Hepatocyte (in vitro differentiated cells): Measurements from ENCODE around the gene KERA. TPM values are rescaled to one million over a fixed set of nuclear protein-coding genes. Genes with fewer than 3 reads are reported as not detected.

Source experiments
- DNase-seq: peaks from one replicate; pipeline ENCODE4 v3.0.0-alpha.2; 2016; ENCODE audit warnings: low spot score
- H2AFZ ChIP-seq: fragments of 200-600 bp; sonication (generic); 2 replicates; pipeline ENCODE4 v1.6.0; 2016; ENCODE audit warnings: antibody characterized with exemption, mild to moderate bottlenecking
- H3K27ac ChIP-seq: fragments of 200-600 bp; sonication (generic); 2 replicates; pipeline ENCODE4 v1.5.1; 2016; ENCODE audit warnings: mild to moderate bottlenecking
- H3K27me3 ChIP-seq: fragments of 200-600 bp; sonication (generic); 2 replicates; pipeline ENCODE4 v1.6.1; 2016
- H3K36me3 ChIP-seq: fragments of 200-600 bp; sonication (generic); replicated peaks from 2 replicates; pipeline ENCODE4 v1.5.1; 2016; ENCODE audit warnings: low read depth; ENCODE audit not compliant: insufficient read depth
- H3K4me1 ChIP-seq: fragments of 200-600 bp; sonication (generic); 2 replicates; pipeline ENCODE4 v1.5.1; 2016; ENCODE audit warnings: mild to moderate bottlenecking, moderate library complexity; ENCODE audit not compliant: insufficient read depth
- H3K4me2 ChIP-seq: fragments of 200-600 bp; sonication (generic); 2 replicates; pipeline ENCODE4 v1.6.0; 2016
- H3K4me3 ChIP-seq: fragments of 200-600 bp; sonication (generic); 2 replicates; pipeline ENCODE4 v1.5.1; 2016; ENCODE audit warnings: mild to moderate bottlenecking
- H3K79me2 ChIP-seq: fragments of 200-600 bp; sonication (generic); 2 replicates; pipeline ENCODE4 v1.6.0; 2017; ENCODE audit warnings: mild to moderate bottlenecking
- H3K9me2 ChIP-seq: fragments of 200-600 bp; sonication (generic); replicated peaks from 2 replicates; pipeline ENCODE4 v1.6.0; 2017; ENCODE audit warnings: mild to moderate bottlenecking; ENCODE audit not compliant: insufficient read depth
- H3K9me3 ChIP-seq: fragments of 200-600 bp; sonication (generic); 2 replicates; pipeline ENCODE4 v1.5.1; 2016; ENCODE audit warnings: low read depth, mild to moderate bottlenecking
- H4K20me1 ChIP-seq: fragments of 200-600 bp; sonication (generic); 2 replicates; pipeline ENCODE4 v1.6.0; 2016; ENCODE audit warnings: mild to moderate bottlenecking; ENCODE audit not compliant: insufficient read depth, poor library complexity, severe bottlenecking
- EZH2 ChIP-seq: fragments of 200-600 bp; sonication (generic); IDR thresholded peaks from 2 replicates; pipeline ENCODE4 v1.6.1; 2016; ENCODE audit warnings: antibody characterized with exemption, mild to moderate bottlenecking, borderline replicate concordance
- EZH2phosphoT487 ChIP-seq: fragments of 200-600 bp; sonication (generic); IDR thresholded peaks from one replicate; pipeline ENCODE4 v1.6.1; 2018; ENCODE audit warnings: antibody characterized with exemption, mild to moderate bottlenecking, low read depth, moderate library complexity; ENCODE audit not compliant: unreplicated experiment, severe bottlenecking
- WGBS: methylation state at CpG from one replicate; pipeline ENCODE4 v1.1.6; 2016; ENCODE audit warnings: low lambda C conversion rate; ENCODE audit errors: missing lambda C conversion rate; 5-methylcytosine and 5-hydroxymethylcytosine counted together
- polyA plus RNA-seq: library from polyadenylated mRNA; unstranded; fragments of >200 nt; fragmentation: Nextera tagmentation; extraction: Ambion mirVana; gene quantifications from 2 replicates; pipeline ENCODE4 v1.2.1, GENCODE V29; 2016
- total RNA-seq: library from RNA; depleted of rRNA; stranded (reverse); fragments of >200 nt; gene quantifications from 2 replicates; pipeline ENCODE4 v1.2.3, GENCODE V29; 2014
- TF ChIP-seq, protein P1 (sequence below): fragments of 200-600 bp; sonication (generic); IDR thresholded peaks from 2 replicates; pipeline ENCODE4 v1.5.1; 2016; ENCODE audit warnings: antibody characterized with exemption, mild to moderate bottlenecking; ENCODE audit not compliant: poor library complexity

The KERA gene
- total and polyA plus RNA-seq, 2 experiments from 2014 or later = 0.10 to 0.97 TPM

DNA sequence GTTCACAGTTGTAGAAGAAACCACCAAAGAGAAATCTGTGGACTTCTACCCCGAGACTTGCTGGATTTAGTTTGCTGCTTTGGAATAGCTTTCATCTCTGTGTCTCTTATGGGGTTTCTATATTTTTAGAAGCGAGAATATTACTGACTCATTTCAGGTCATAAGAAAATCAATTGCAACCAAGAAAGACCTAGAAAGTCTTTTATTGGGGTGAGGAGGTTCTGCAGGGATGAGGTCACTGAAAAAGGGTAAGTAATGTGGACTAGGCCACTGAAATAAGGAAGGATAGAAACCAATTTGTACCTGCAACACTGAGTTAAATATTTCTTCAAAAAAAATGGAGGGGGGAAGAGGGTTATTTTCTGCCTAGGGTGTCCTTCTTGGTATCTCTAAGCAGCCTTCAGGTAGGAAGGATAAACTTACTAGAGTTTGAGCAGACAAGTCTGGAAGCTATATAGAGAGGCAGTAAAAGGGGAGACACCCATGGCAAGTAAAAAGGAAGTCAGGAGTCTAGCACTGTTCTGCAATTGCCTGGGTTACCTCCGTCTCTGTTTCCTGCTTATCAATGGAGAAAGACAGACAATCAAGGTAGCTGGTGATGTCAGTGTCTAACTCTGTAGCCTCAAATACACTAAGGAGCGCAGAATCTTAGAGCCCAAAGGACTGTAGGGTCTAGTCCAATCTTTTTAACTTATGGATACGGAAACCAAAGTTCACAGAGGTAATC lies 19.6 kb upstream of the KERA start:
- 87% methylated on average over 5 of the region's 5 CpGs for WGBS
- no peak for DNase-seq
- H3K9me3 ChIP-seq = no peaks in the 10 kb centered on the region
- no peak for TF ChIP-seq EZH2
- no peak for TF ChIP-seq EZH2phosphoT487
- TF ChIP-seq, protein P1, sequence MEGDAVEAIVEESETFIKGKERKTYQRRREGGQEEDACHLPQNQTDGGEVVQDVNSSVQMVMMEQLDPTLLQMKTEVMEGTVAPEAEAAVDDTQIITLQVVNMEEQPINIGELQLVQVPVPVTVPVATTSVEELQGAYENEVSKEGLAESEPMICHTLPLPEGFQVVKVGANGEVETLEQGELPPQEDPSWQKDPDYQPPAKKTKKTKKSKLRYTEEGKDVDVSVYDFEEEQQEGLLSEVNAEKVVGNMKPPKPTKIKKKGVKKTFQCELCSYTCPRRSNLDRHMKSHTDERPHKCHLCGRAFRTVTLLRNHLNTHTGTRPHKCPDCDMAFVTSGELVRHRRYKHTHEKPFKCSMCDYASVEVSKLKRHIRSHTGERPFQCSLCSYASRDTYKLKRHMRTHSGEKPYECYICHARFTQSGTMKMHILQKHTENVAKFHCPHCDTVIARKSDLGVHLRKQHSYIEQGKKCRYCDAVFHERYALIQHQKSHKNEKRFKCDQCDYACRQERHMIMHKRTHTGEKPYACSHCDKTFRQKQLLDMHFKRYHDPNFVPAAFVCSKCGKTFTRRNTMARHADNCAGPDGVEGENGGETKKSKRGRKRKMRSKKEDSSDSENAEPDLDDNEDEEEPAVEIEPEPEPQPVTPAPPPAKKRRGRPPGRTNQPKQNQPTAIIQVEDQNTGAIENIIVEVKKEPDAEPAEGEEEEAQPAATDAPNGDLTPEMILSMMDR = no peak
- no peaks in the 10 kb centered on the region for H3K27me3 ChIP-seq
- no peak overlapping the region for H3K27ac ChIP-seq
- no peak overlapping the region for H3K4me2 ChIP-seq
- H3K4me1 ChIP-seq = peaks cover 12% of the 10 kb centered on the region
- no peak overlapping the region for H3K4me3 ChIP-seq
- no peaks in the 10 kb centered on the region for H3K79me2 ChIP-seq
- no peaks in the 10 kb centered on the region for H3K9me2 ChIP-seq
- H2AFZ ChIP-seq = no peak overlapping the region
- H4K20me1 ChIP-seq = no peaks in the 10 kb centered on the region
- H3K36me3 ChIP-seq = no peaks in the 10 kb centered on the region

DNA sequence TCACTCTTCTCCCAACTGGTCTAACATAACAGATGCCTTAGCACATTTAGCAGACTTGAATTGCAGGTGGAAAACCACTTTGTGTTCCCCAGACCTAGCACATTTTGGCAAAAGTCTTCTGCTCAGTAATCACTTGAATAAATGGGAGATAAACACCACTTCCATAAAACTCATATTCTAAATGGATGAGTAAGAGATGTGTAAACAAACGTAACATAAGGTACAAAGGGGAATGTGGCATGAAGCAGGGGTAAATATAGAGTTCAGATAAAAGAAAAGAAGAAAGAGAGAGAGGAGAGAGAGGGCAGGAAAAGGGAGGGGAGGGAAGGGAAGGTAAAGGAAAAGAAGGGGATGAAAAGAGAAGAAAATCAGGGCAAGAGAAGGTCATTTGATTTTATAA lies 17.0 kb upstream of the KERA start:
- H2AFZ ChIP-seq = no peak overlapping the region
- H3K4me1 ChIP-seq = peaks cover 12% of the 10 kb centered on the region
- H3K27ac ChIP-seq = peak overlapping the region; percentile 41
- no peak overlapping the region for H3K4me2 ChIP-seq
- 45% methylated on average over 1 of the region's 1 CpG for WGBS
- no peak for DNase-seq
- H3K79me2 ChIP-seq = no peaks in the 10 kb centered on the region
- no peaks in the 10 kb centered on the region for H4K20me1 ChIP-seq
- H3K9me2 ChIP-seq = no peaks in the 10 kb centered on the region
- TF ChIP-seq EZH2 = no peak
- TF ChIP-seq, protein P1 = no peak
- TF ChIP-seq EZH2phosphoT487 = no peak
- no peak overlapping the region for H3K4me3 ChIP-seq
- H3K27me3 ChIP-seq = no peaks in the 10 kb centered on the region
- H3K36me3 ChIP-seq = no peaks in the 10 kb centered on the region
- H3K9me3 ChIP-seq = no peaks in the 10 kb centered on the region

DNA sequence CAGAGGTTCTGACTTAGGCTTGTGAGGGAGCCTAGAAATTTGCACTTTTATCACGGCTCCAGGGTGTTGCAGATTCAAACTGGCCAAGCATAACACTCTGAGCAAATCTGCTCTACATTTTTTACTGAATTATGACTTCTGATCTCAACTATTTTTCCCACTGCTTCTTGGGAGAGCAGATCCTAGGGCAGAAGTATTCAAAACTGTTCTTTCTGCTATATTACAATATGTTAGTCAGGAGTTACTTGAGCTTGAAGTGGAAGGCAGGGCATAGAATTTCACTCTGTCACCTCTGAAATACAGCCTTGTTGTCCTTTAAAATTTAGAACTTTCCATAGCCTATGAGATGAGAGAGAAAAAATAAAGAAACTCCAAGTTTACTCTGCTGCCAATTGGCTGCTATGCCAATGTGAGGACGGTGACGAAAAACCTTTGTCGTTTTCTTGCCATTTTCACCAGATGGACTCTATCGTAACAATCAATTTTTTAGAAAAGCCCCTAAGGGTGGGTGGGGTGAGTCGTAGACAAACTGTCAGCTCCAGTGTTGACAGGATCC lies 16.4 kb upstream of the KERA start:
- WGBS = 71% methylated on average over 6 of the region's 6 CpGs
- no peaks in the 10 kb centered on the region for H3K79me2 ChIP-seq
- peak overlapping the region; percentile 3 for H3K27ac ChIP-seq
- TF ChIP-seq, protein P1 = no peak
- TF ChIP-seq EZH2 = no peak
- TF ChIP-seq EZH2phosphoT487 = no peak
- H3K36me3 ChIP-seq = no peaks in the 10 kb centered on the region
- peak overlapping the region; percentile 11 for H2AFZ ChIP-seq
- no peak for DNase-seq
- no peak overlapping the region for H3K4me2 ChIP-seq
- no peaks in the 10 kb centered on the region for H4K20me1 ChIP-seq
- H3K27me3 ChIP-seq = no peaks in the 10 kb centered on the region
- no peak overlapping the region for H3K4me3 ChIP-seq
- no peaks in the 10 kb centered on the region for H3K9me2 ChIP-seq
- no peaks in the 10 kb centered on the region for H3K9me3 ChIP-seq
- peaks cover 12% of the 10 kb centered on the region for H3K4me1 ChIP-seq
